K562 (cell line): ENCODE measurements around the gene MAD2L1. TPM values are rescaled to one million over a fixed set of nuclear protein-coding genes. Genes with fewer than 3 reads are reported as not detected.

Source experiments
- BRD9 ChIP-seq: fragments of 450-650 bp; IDR thresholded peaks from 2 replicates; pipeline ENCODE4 v1.6.1; 2018; ENCODE audit warnings: low read depth; ENCODE audit not compliant: partially characterized antibody
- CHAMP1 ChIP-seq: fragments of 450-650 bp; IDR thresholded peaks from 2 replicates; pipeline ENCODE4 v1.6.1; 2016; ENCODE audit warnings: mild to moderate bottlenecking
- CHD2 ChIP-seq: IDR thresholded peaks from 2 replicates; pipeline ENCODE4 v1.6.1; 2011; ENCODE audit warnings: low read depth, low read length
- ETV5 ChIP-seq: sonication (generic); formaldehyde crosslinking; IDR thresholded peaks from 2 replicates; pipeline ENCODE4 v1.4.0; 2020; ENCODE audit warnings: low read depth, mild to moderate bottlenecking, missing genetic modification reagents
- HSF4 ChIP-seq: fragments of 250-450 bp; sonication (Bioruptor Pico); IDR thresholded peaks from 2 replicates; pipeline ENCODE4 v2.1.2; 2022; ENCODE audit warnings: mild to moderate bottlenecking, moderate library complexity, borderline replicate concordance
- MEF2D ChIP-seq: conservative IDR thresholded peaks from 2 replicates; pipeline ENCODE4 v1.6.1; 2016; ENCODE audit warnings: low read depth, missing genetic modification characterization, missing compliant biosample characterization
- MTF1 ChIP-seq: fragments of 250-450 bp; sonication (Bioruptor Pico); IDR thresholded peaks from 2 replicates; pipeline ENCODE4 v1.9.0; 2021; ENCODE audit warnings: moderate library complexity, mild to moderate bottlenecking, inconsistent platforms, borderline replicate concordance
- NBN ChIP-seq: fragments of 450-650 bp; IDR thresholded peaks from 2 replicates; pipeline ENCODE4 v1.6.1; 2016; ENCODE audit warnings: low read depth, mild to moderate bottlenecking
- RBFOX2 ChIP-seq: fragments of 200-400 bp; formaldehyde crosslinking; IDR thresholded peaks from 2 replicates; pipeline ENCODE4 v1.6.1; 2017; ENCODE audit warnings: low read depth, mild to moderate bottlenecking, low read length, moderate library complexity
- RBM22 ChIP-seq: fragments of 200-400 bp; formaldehyde crosslinking; IDR thresholded peaks from 2 replicates; pipeline ENCODE4 v1.6.1; 2018; ENCODE audit warnings: low read length, low read depth; ENCODE audit not compliant: poor library complexity, severe bottlenecking
- RFX1 ChIP-seq: fragments of 450-650 bp; IDR thresholded peaks from 2 replicates; pipeline ENCODE4 v1.6.1; 2016; ENCODE audit warnings: mild to moderate bottlenecking, moderate library complexity
- SETDB1 ChIP-seq: IDR thresholded peaks from one replicate; pipeline ENCODE4 v1.6.1; 2012; ENCODE audit warnings: low read length, control low read depth, inconsistent platforms
- SMARCE1 ChIP-seq: fragments of 450-650 bp; IDR thresholded peaks from 2 replicates; pipeline ENCODE4 v1.7.1; 2016; ENCODE audit warnings: mild to moderate bottlenecking
- TCF7 ChIP-seq: sonication (generic); IDR thresholded peaks from 2 replicates; pipeline ENCODE4 v1.6.1; 2016; ENCODE audit warnings: antibody characterized with exemption, borderline replicate concordance
- USF2 ChIP-seq: sonication (generic); formaldehyde crosslinking; IDR thresholded peaks from 2 replicates; pipeline ENCODE4 v1.5.0; 2020; ENCODE audit warnings: missing genetic modification reagents
- ZNF436 ChIP-seq: fragments of 250-450, 450-650 bp; sonication (Bioruptor Pico); formaldehyde crosslinking; IDR thresholded peaks from 2 replicates; pipeline ENCODE4 v1.7.0; 2020; ENCODE audit warnings: mild to moderate bottlenecking
- ZNF695 ChIP-seq: fragments of 450-650 bp; formaldehyde crosslinking; IDR thresholded peaks from 2 replicates; pipeline ENCODE4 v1.4.0; 2020; ENCODE audit warnings: mild to moderate bottlenecking, moderate library complexity
- ZNF740 ChIP-seq, 3 experiments: fragments of 200-800 bp in 1 of 3; sonication (Bioruptor generic) in 1 of 3; sonication (generic) in 1 of 3; formaldehyde crosslinking in 1 of 3; IDR thresholded peaks; 2 replicates each; pipeline versions ENCODE4 v1.6.1 to v1.8.0; 2016 to 2022; ENCODE audit warnings: mild to moderate bottlenecking in 2 of 3, missing compliant biosample characterization in 2 of 3, missing genetic modification characterization in 2 of 3, missing genetic modification reagents in 1 of 3
- polyA plus RNA-seq, 8 experiments: library from polyadenylated mRNA; depleted of rRNA in 4 of 8; stranded (reverse) in 5 of 8; unstranded in 3 of 8; fragments of >200 nt; fragmentation: Nextera tagmentation in 2 of 8; fragmentation: Illumina TruSeq in 1 of 8; extraction: Ambion mirVana in 2 of 8; extraction: Trizol in 1 of 8; gene quantifications; 2 replicates each; pipeline versions ENCODE4 v1.2.1 to v1.2.3, GENCODE V29; 2011 to 2014; ENCODE audit warnings: inconsistent platforms in 1 of 8, missing spikeins in 1 of 8
- total RNA-seq, 7 experiments: library from RNA; depleted of rRNA in 6 of 7; stranded (reverse); fragments of >200 nt in 6 of 7; fragmentation: Illumina TruSeq in 2 of 7; extraction: Trizol in 2 of 7; gene quantifications; 2 replicates each; pipeline versions ENCODE4 v1.2.1 to v1.2.3, GENCODE V29; 2011 to 2021; ENCODE audit warnings: low replicate concordance in 1 of 7
- TF ChIP-seq, protein P1 (sequence below): sonication (generic); formaldehyde crosslinking; IDR thresholded peaks from 2 replicates; pipeline ENCODE4 v1.8.1; 2023; ENCODE audit warnings: mild to moderate bottlenecking, missing genetic modification reagents, moderate library complexity

Gene MAD2L1
- total and polyA plus RNA-seq, 9 of the 15 experiments (the other 6 are each of a cell fraction or from before 2014, with no cell fraction given): 75.0 to 494 (median 129) TPM

- peak; percentile 87 for TF ChIP-seq USF2
- no peak for TF ChIP-seq ZNF695 (CRISPR knock-in tag)
- peak; percentile 15; the same call in 1 of the 2 replicates for TF ChIP-seq ETV5
- peak; percentile 86 for TF ChIP-seq SETDB1
- TF ChIP-seq ZNF436 (CRISPR knock-in tag): no peak
- 0 out of 2 replicates have a peak, but pooled peaks have one; percentile 42 for TF ChIP-seq ZNF740 (CRISPR knock-in tag; IDR thresholded peaks at IDR 0.05)
- no peak for TF ChIP-seq ZNF740 (tag; IDR thresholded peaks at IDR 0.05)
- no peak for TF ChIP-seq MEF2D (tag)
- TF ChIP-seq NBN: peak; percentile 3; the same call in 1 of the 2 replicates
- peak; percentile 40 for TF ChIP-seq BRD9
- no peak for TF ChIP-seq CHAMP1
- peak; percentile 46 for TF ChIP-seq RFX1
- TF ChIP-seq MTF1 (CRISPR knock-in tag): no peak
- no peak for TF ChIP-seq HSF4 (CRISPR knock-in tag)
- TF ChIP-seq RBM22: no peak
- TF ChIP-seq, protein P1, sequence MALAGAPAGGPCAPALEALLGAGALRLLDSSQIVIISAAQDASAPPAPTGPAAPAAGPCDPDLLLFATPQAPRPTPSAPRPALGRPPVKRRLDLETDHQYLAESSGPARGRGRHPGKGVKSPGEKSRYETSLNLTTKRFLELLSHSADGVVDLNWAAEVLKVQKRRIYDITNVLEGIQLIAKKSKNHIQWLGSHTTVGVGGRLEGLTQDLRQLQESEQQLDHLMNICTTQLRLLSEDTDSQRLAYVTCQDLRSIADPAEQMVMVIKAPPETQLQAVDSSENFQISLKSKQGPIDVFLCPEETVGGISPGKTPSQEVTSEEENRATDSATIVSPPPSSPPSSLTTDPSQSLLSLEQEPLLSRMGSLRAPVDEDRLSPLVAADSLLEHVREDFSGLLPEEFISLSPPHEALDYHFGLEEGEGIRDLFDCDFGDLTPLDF (CRISPR knock-in tag): peak; percentile 91
- peak; percentile 92 for TF ChIP-seq CHD2
- TF ChIP-seq RBFOX2: peak; percentile 97
- TF ChIP-seq SMARCE1: no peak
- TF ChIP-seq TCF7: no peak
Observed at GRCh38 chr4:120066517-120067340, at the start of gene MAD2L1 (continued).
